Measurements from ENCODE around the gene PKD1L1. TPM values are rescaled to one million over a fixed set of nuclear protein-coding genes. Genes with fewer than 3 reads are reported as not detected.

PKD1L1 gene
- total RNA-seq, 1 experiment from 2014 or later = not detected

GRCh38 chr7:47741984-47742383 lies 206.3 kb downstream of the PKD1L1 start:
- intact Hi-C loops (cut with micrococcal nuclease) = no loop called here
- no peak for TF ChIP-seq CTCF (IDR thresholded peaks at IDR 0.05; ENCODE audit: unreplicated experiment)
- Mint-ChIP-seq H3K4me3 (ENCODE audit: unreplicated experiment) (no peak overlapping the region), H3K9me3 (ENCODE audit: unreplicated experiment) (no peaks in the 10 kb centered on the region), H3K27me3 (ENCODE audit: insufficient read depth, unreplicated experiment) (no peaks in the 10 kb centered on the region), H3K36me3 (ENCODE audit: insufficient read depth, unreplicated experiment) (no peaks in the 10 kb centered on the region), H3K4me1 (ENCODE audit: insufficient read depth, unreplicated experiment) (no peaks in the 10 kb centered on the region), H3K27ac (ENCODE audit: low read depth, unreplicated experiment) (no peak overlapping the region)
- BruUV-seq (replicated peaks) = no TSS peak
- CTCF ChIA-PET = interaction anchor here (0.5 to 1.8 kb wide), 3 partner anchors 9 to 128 kb away, joined by 3 to 4 read pairs (median 4); no protein-coding TSS in a partner anchor
- no peak for DNase-seq (ENCODE audit: unreplicated experiment)
- POLR2A ChIA-PET = no interaction called here

- Mint-ChIP-seq H3K36me3 (ENCODE audit: insufficient read depth, unreplicated experiment) (no peaks in the 10 kb centered on the region), H3K27ac (ENCODE audit: low read depth, unreplicated experiment) (no peak overlapping the region), H3K4me1 (ENCODE audit: insufficient read depth, unreplicated experiment) (no peaks in the 10 kb centered on the region), H3K4me3 (ENCODE audit: unreplicated experiment) (no peak overlapping the region), H3K27me3 (ENCODE audit: insufficient read depth, unreplicated experiment) (no peaks in the 10 kb centered on the region), H3K9me3 (ENCODE audit: unreplicated experiment) (no peaks in the 10 kb centered on the region)
- ChIA-PET CTCF (no interaction called here), POLR2A (no interaction called here)
- intact Hi-C loops (cut with micrococcal nuclease) = no loop called here
- no TSS peak for BruUV-seq (replicated peaks)
- DNase-seq (ENCODE audit: unreplicated experiment) = no peak
- no peak for TF ChIP-seq CTCF (IDR thresholded peaks at IDR 0.05; ENCODE audit: unreplicated experiment)
Measured at GRCh38 chr7:47739891-47740290, 208.4 kb downstream of the PKD1L1 start.

GRCh38 chr7:47739301-47739875 lies 208.9 kb downstream of the PKD1L1 start:
- DNase-seq (ENCODE audit: unreplicated experiment) = no peak
- no TSS peak for BruUV-seq (replicated peaks)
- ChIA-PET POLR2A (no interaction called here), CTCF (no interaction called here)
- Mint-ChIP-seq H3K27me3 (ENCODE audit: insufficient read depth, unreplicated experiment) (no peaks in the 10 kb centered on the region), H3K27ac (ENCODE audit: low read depth, unreplicated experiment) (peak overlapping the region; percentile 38), H3K4me1 (ENCODE audit: insufficient read depth, unreplicated experiment) (no peaks in the 10 kb centered on the region), H3K4me3 (ENCODE audit: unreplicated experiment) (no peak overlapping the region), H3K36me3 (ENCODE audit: insufficient read depth, unreplicated experiment) (no peaks in the 10 kb centered on the region), H3K9me3 (ENCODE audit: unreplicated experiment) (no peaks in the 10 kb centered on the region)
- TF ChIP-seq CTCF (IDR thresholded peaks at IDR 0.05; ENCODE audit: unreplicated experiment) = no peak
- intact Hi-C loops (cut with micrococcal nuclease) = no loop called here

GRCh38 chr7:47738563-47739166 lies 209.6 kb downstream of the PKD1L1 start:
- BruUV-seq (replicated peaks) = no TSS peak
- POLR2A ChIA-PET = no interaction called here

More at GRCh38 chr7:47738563-47739166, 209.6 kb downstream of the PKD1L1 start:
- no peaks in the 10 kb centered on the region for H3K9me3 Mint-ChIP-seq (ENCODE audit: unreplicated experiment)
- no peak for DNase-seq (ENCODE audit: unreplicated experiment)
- CTCF ChIA-PET = no interaction called here
- no peaks in the 10 kb centered on the region for H3K27me3 Mint-ChIP-seq (ENCODE audit: insufficient read depth, unreplicated experiment)
- no peaks in the 10 kb centered on the region for H3K36me3 Mint-ChIP-seq (ENCODE audit: insufficient read depth, unreplicated experiment)
- H3K4me3 Mint-ChIP-seq (ENCODE audit: unreplicated experiment) = no peak overlapping the region
- TF ChIP-seq CTCF (IDR thresholded peaks at IDR 0.05; ENCODE audit: unreplicated experiment) = no peak
- no peaks in the 10 kb centered on the region for H3K4me1 Mint-ChIP-seq (ENCODE audit: insufficient read depth, unreplicated experiment)
- H3K27ac Mint-ChIP-seq (ENCODE audit: low read depth, unreplicated experiment) = peak overlapping the region; percentile 38
- intact Hi-C loops (cut with micrococcal nuclease) = no loop called here

All from MCF 10A (cell line).